WTC11 (cell line): ENCODE measurements around the gene PNPLA8. TPM values are rescaled to one million over a fixed set of nuclear protein-coding genes. Genes with fewer than 3 reads are reported as not detected.

Source experiments
- ATAC-seq: fragments of 200-7000 bp; cut with Tn5 transposase; 2 replicates; pipeline ENCODE4 v1.10.0; 2021; ENCODE audit warnings: mild to moderate bottlenecking, moderate library complexity
- CTCF ChIA-PET: fragments of 300-600 bp; sonication (Branson Sonifier 250); formaldehyde crosslinking; loops from one replicate; lab custom pipeline; 2021; ENCODE audit warnings: antibody characterized with exemption; lab: Charles Lee
- POLR2A ChIA-PET: fragments of 350-600 bp; sonication (Branson Sonifier 250); formaldehyde crosslinking; loops from one replicate; lab custom pipeline; 2021; ENCODE audit warnings: antibody characterized with exemption; lab: Charles Lee
- DNase-seq: peaks from one replicate; pipeline ENCODE4 v3.0.0; 2021; ENCODE audit warnings: low spot score
- H3K27ac Mint-ChIP-seq: 2 replicates; pipeline ENCODE4 v1.8.0; 2021; ENCODE audit warnings: mixed read lengths
- H3K27me3 Mint-ChIP-seq: 2 replicates; pipeline ENCODE4 v1.8.0; 2021; ENCODE audit warnings: low read depth, mild to moderate bottlenecking, moderate library complexity, mixed read lengths
- H3K36me3 Mint-ChIP-seq: 2 replicates; pipeline ENCODE4 v1.8.0; 2021; ENCODE audit warnings: mixed read lengths
- H3K4me1 Mint-ChIP-seq: 2 replicates; pipeline ENCODE4 v1.8.0; 2022; ENCODE audit warnings: mixed read lengths
- H3K4me3 Mint-ChIP-seq: 2 replicates; pipeline ENCODE4 v1.8.0; 2021; ENCODE audit warnings: mild to moderate bottlenecking, moderate library complexity, mixed read lengths
- H3K9me3 Mint-ChIP-seq: 2 replicates; pipeline ENCODE4 v1.8.0; 2021; ENCODE audit warnings: mixed read lengths
- CREB1 ChIP-seq: sonication (generic); formaldehyde crosslinking; IDR thresholded peaks from 2 replicates; pipeline ENCODE4 v1.8.0; 2023; ENCODE audit warnings: mild to moderate bottlenecking, missing genetic modification reagents
- CREM ChIP-seq: sonication (generic); formaldehyde crosslinking; IDR thresholded peaks from 2 replicates; pipeline ENCODE4 v1.8.1; 2022; ENCODE audit warnings: mild to moderate bottlenecking, missing genetic modification reagents, moderate library complexity
- EMX1 ChIP-seq: fragments of 250-450 bp; sonication (Bioruptor Pico); IDR thresholded peaks from 2 replicates; pipeline ENCODE4 v1.8.0; 2021; ENCODE audit warnings: mild to moderate bottlenecking
- ESRRA ChIP-seq: sonication (generic); formaldehyde crosslinking; IDR thresholded peaks from 2 replicates; pipeline ENCODE4 v1.8.1; 2022; ENCODE audit warnings: mild to moderate bottlenecking, missing genetic modification reagents, borderline replicate concordance
- ETV6 ChIP-seq: sonication (generic); formaldehyde crosslinking; IDR thresholded peaks from 2 replicates; pipeline ENCODE4 v1.8.1; 2022; ENCODE audit warnings: mild to moderate bottlenecking, missing genetic modification reagents
- FOXJ3 ChIP-seq: sonication (generic); formaldehyde crosslinking; IDR thresholded peaks from 2 replicates; pipeline ENCODE4 v1.9.0; 2021; ENCODE audit warnings: missing genetic modification reagents, mild to moderate bottlenecking, borderline replicate concordance
- FOXP4 ChIP-seq: sonication (generic); formaldehyde crosslinking; IDR thresholded peaks from 2 replicates; pipeline ENCODE4 v1.8.0; 2022; ENCODE audit warnings: mild to moderate bottlenecking, missing genetic modification reagents
- GRHL2 ChIP-seq: fragments of 250-450 bp; sonication (Bioruptor Pico); IDR thresholded peaks from 2 replicates; pipeline ENCODE4 v1.8.0; 2022; ENCODE audit warnings: mild to moderate bottlenecking, moderate library complexity; ENCODE audit not compliant: insufficient replicate concordance, severe bottlenecking
- HMGA2 ChIP-seq: fragments of 250-450 bp; sonication (Bioruptor Pico); IDR thresholded peaks from 2 replicates; pipeline ENCODE4 v1.4.0; 2021; ENCODE audit warnings: mild to moderate bottlenecking, moderate library complexity
- IRF2 ChIP-seq: sonication (generic); formaldehyde crosslinking; IDR thresholded peaks from 2 replicates; pipeline ENCODE4 v1.8.0; 2022; ENCODE audit warnings: low read depth, missing genetic modification reagents, borderline replicate concordance
- NFYB ChIP-seq: sonication (generic); formaldehyde crosslinking; conservative IDR thresholded peaks from 2 replicates; pipeline ENCODE4 v1.8.0; 2022; ENCODE audit warnings: low read depth, missing genetic modification reagents
- OVOL2 ChIP-seq: fragments of 250-450 bp; sonication (Bioruptor Pico); IDR thresholded peaks from 2 replicates; pipeline ENCODE4 v1.9.0; 2021; ENCODE audit warnings: mild to moderate bottlenecking, borderline replicate concordance
- RELA ChIP-seq: sonication (generic); formaldehyde crosslinking; IDR thresholded peaks from 2 replicates; pipeline ENCODE4 v1.8.1; 2022; ENCODE audit warnings: missing genetic modification reagents, mild to moderate bottlenecking, borderline replicate concordance
- SMAD3 ChIP-seq: sonication (generic); formaldehyde crosslinking; IDR thresholded peaks from 2 replicates; pipeline ENCODE4 v1.8.0; 2022; ENCODE audit warnings: missing genetic modification reagents, mild to moderate bottlenecking, borderline replicate concordance
- SOX15 ChIP-seq: fragments of 250-450 bp; sonication (Bioruptor Pico); IDR thresholded peaks from 2 replicates; pipeline ENCODE4 v1.9.0; 2021; ENCODE audit warnings: mild to moderate bottlenecking
- SP1 ChIP-seq: sonication (generic); formaldehyde crosslinking; conservative IDR thresholded peaks from 2 replicates; pipeline ENCODE4 v1.8.1; 2022; ENCODE audit warnings: missing genetic modification reagents
- USF2 ChIP-seq: sonication (generic); formaldehyde crosslinking; IDR thresholded peaks from 2 replicates; pipeline ENCODE4 v1.8.1; 2023; ENCODE audit warnings: mild to moderate bottlenecking, missing genetic modification reagents, moderate library complexity
- ZNF121 ChIP-seq: sonication (generic); formaldehyde crosslinking; IDR thresholded peaks from 2 replicates; pipeline ENCODE4 v1.8.0; 2023; ENCODE audit warnings: missing genetic modification reagents
- ZNF219 ChIP-seq: sonication (generic); formaldehyde crosslinking; IDR thresholded peaks from 2 replicates; pipeline ENCODE4 v1.8.0; 2023; ENCODE audit warnings: missing genetic modification reagents, mild to moderate bottlenecking, borderline replicate concordance
- ZNF232 ChIP-seq: sonication (generic); formaldehyde crosslinking; IDR thresholded peaks from 2 replicates; pipeline ENCODE4 v1.8.0; 2022; ENCODE audit warnings: mild to moderate bottlenecking, missing genetic modification reagents
- ZNF396 ChIP-seq: fragments of 250-450 bp; sonication (Bioruptor Pico); IDR thresholded peaks from 2 replicates; pipeline ENCODE4 v1.8.0; 2021; ENCODE audit warnings: mild to moderate bottlenecking, moderate library complexity, borderline replicate concordance
- ZSCAN18 ChIP-seq: fragments of 250-450 bp; sonication (Bioruptor Pico); IDR thresholded peaks from 2 replicates; pipeline ENCODE4 v2.1.2; 2022; ENCODE audit warnings: mild to moderate bottlenecking, moderate library complexity
- total RNA-seq: library from RNA; stranded (reverse); gene quantifications from 3 replicates; pipeline ENCODE4 v1.2.3, GENCODE V29; 2021
- TF ChIP-seq, protein P1 (sequence below): sonication (generic); formaldehyde crosslinking; IDR thresholded peaks from 2 replicates; pipeline ENCODE4 v1.8.0; 2023; ENCODE audit warnings: missing genetic modification reagents
- TF ChIP-seq, protein P2 (sequence below): sonication (generic); formaldehyde crosslinking; IDR thresholded peaks from 2 replicates; pipeline ENCODE4 v1.8.0; 2023; ENCODE audit warnings: mild to moderate bottlenecking, missing genetic modification reagents
- TF ChIP-seq, protein P3 (sequence below): sonication (generic); formaldehyde crosslinking; IDR thresholded peaks from 2 replicates; pipeline ENCODE4 v1.8.1; 2022; ENCODE audit warnings: mild to moderate bottlenecking, missing genetic modification reagents, moderate library complexity, borderline replicate concordance
- TF ChIP-seq, protein P4 (sequence below): fragments of 250-450 bp; sonication (Bioruptor Pico); IDR thresholded peaks from 2 replicates; pipeline ENCODE4 v1.9.0; 2021; ENCODE audit warnings: mild to moderate bottlenecking

Gene PNPLA8
- total RNA-seq, 1 experiment from 2014 or later: 12.4 TPM

GRCh38 chr7:108425714-108426275, 100.1 kb downstream of the PNPLA8 start:
- Mint-ChIP-seq H3K4me3 (no peak overlapping the region), H3K36me3 (no peaks in the 10 kb centered on the region), H3K9me3 (no peaks in the 10 kb centered on the region), H3K4me1 (peaks cover under 1% of the 10 kb centered on the region; the same call in 1 of the 2 replicates), H3K27ac (no peak overlapping the region), H3K27me3 (no peaks in the 10 kb centered on the region)
- no peak for ATAC-seq
- ChIA-PET POLR2A (no interaction called here), CTCF (no interaction called here)
- no peak for TF ChIP-seq SMAD3 (CRISPR knock-in tag)
- no peak for TF ChIP-seq USF2 (CRISPR knock-in tag)
- TF ChIP-seq, protein P1, sequence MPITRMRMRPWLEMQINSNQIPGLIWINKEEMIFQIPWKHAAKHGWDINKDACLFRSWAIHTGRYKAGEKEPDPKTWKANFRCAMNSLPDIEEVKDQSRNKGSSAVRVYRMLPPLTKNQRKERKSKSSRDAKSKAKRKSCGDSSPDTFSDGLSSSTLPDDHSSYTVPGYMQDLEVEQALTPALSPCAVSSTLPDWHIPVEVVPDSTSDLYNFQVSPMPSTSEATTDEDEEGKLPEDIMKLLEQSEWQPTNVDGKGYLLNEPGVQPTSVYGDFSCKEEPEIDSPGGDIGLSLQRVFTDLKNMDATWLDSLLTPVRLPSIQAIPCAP: no peak
- no peak for TF ChIP-seq ZSCAN18
- TF ChIP-seq CREM (CRISPR knock-in tag): no peak
- TF ChIP-seq, protein P2, sequence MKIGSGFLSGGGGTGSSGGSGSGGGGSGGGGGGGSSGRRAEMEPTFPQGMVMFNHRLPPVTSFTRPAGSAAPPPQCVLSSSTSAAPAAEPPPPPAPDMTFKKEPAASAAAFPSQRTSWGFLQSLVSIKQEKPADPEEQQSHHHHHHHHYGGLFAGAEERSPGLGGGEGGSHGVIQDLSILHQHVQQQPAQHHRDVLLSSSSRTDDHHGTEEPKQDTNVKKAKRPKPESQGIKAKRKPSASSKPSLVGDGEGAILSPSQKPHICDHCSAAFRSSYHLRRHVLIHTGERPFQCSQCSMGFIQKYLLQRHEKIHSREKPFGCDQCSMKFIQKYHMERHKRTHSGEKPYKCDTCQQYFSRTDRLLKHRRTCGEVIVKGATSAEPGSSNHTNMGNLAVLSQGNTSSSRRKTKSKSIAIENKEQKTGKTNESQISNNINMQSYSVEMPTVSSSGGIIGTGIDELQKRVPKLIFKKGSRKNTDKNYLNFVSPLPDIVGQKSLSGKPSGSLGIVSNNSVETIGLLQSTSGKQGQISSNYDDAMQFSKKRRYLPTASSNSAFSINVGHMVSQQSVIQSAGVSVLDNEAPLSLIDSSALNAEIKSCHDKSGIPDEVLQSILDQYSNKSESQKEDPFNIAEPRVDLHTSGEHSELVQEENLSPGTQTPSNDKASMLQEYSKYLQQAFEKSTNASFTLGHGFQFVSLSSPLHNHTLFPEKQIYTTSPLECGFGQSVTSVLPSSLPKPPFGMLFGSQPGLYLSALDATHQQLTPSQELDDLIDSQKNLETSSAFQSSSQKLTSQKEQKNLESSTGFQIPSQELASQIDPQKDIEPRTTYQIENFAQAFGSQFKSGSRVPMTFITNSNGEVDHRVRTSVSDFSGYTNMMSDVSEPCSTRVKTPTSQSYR (CRISPR knock-in tag): no peak
- TF ChIP-seq OVOL2 (CRISPR knock-in tag): no peak
- TF ChIP-seq ZNF121 (CRISPR knock-in tag): no peak
- TF ChIP-seq NFYB (CRISPR knock-in tag): no peak
- TF ChIP-seq SP1 (CRISPR knock-in tag): no peak
- TF ChIP-seq, protein P3, sequence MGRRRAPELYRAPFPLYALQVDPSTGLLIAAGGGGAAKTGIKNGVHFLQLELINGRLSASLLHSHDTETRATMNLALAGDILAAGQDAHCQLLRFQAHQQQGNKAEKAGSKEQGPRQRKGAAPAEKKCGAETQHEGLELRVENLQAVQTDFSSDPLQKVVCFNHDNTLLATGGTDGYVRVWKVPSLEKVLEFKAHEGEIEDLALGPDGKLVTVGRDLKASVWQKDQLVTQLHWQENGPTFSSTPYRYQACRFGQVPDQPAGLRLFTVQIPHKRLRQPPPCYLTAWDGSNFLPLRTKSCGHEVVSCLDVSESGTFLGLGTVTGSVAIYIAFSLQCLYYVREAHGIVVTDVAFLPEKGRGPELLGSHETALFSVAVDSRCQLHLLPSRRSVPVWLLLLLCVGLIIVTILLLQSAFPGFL (CRISPR knock-in tag): no peak
- no peak for TF ChIP-seq SOX15 (CRISPR knock-in tag)
- TF ChIP-seq ETV6 (CRISPR knock-in tag): no peak
- no peak for TF ChIP-seq RELA (CRISPR knock-in tag)
- no peak for TF ChIP-seq GRHL2 (CRISPR knock-in tag)
- TF ChIP-seq, protein P4, sequence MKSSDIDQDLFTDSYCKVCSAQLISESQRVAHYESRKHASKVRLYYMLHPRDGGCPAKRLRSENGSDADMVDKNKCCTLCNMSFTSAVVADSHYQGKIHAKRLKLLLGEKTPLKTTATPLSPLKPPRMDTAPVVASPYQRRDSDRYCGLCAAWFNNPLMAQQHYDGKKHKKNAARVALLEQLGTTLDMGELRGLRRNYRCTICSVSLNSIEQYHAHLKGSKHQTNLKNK (CRISPR knock-in tag): no peak
- TF ChIP-seq ZNF219 (CRISPR knock-in tag): no peak
- no peak for DNase-seq

DNA sequence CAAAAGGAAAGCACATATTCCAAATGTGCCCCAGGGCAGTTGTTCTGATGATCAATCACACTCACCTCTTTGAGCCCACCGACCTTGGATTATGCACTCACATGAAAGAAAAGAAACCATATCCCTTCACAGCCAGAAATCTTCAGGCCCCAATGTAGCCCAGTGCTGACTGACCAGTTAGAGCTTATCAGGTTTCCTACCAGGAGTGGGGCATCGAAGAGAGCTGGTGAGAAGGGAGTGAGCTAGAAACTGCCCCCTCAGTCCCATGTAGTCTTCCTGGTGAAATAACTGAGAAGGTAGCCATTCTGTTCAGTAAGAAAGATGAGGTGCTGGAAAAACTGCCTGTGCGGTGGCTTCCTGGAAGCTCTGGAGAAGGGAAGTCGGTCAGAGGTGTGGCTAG, 101.9 kb downstream of the PNPLA8 start:
- H3K27me3 Mint-ChIP-seq: no peaks in the 10 kb centered on the region
- no peak overlapping the region for H3K4me3 Mint-ChIP-seq
- H3K4me1 Mint-ChIP-seq: peaks cover 5% of the 10 kb centered on the region
- DNase-seq (no peak), ATAC-seq (no peak)
- POLR2A ChIA-PET: interaction anchor here (0.9 kb wide), 1 partner anchor 15 kb away, joined by 3 read pairs; no protein-coding TSS in a partner anchor
- no peaks in the 10 kb centered on the region for H3K36me3 Mint-ChIP-seq
- CTCF ChIA-PET: no interaction called here
- H3K27ac Mint-ChIP-seq: no peak overlapping the region
- no peaks in the 10 kb centered on the region for H3K9me3 Mint-ChIP-seq
- TF ChIP-seq FOXP4 (CRISPR knock-in tag): no peak
- TF ChIP-seq HMGA2 (CRISPR knock-in tag): no peak
- TF ChIP-seq CREB1 (CRISPR knock-in tag): no peak
- no peak for TF ChIP-seq FOXJ3 (CRISPR knock-in tag)
- TF ChIP-seq ZNF232 (CRISPR knock-in tag): no peak
- TF ChIP-seq ESRRA (CRISPR knock-in tag): no peak
- no peak for TF ChIP-seq EMX1 (CRISPR knock-in tag)
- no peak for TF ChIP-seq ZNF396 (CRISPR knock-in tag)
- TF ChIP-seq GRHL2 (CRISPR knock-in tag): no peak
- TF ChIP-seq IRF2 (CRISPR knock-in tag): no peak
